PFSK-1 (cell line): ENCODE data around the gene PTGFRN.

Source experiments
- FOXP2 ChIP-seq: optimal IDR thresholded peaks from 2 replicates; pipeline ENCODE3; 2011; ENCODE audit warnings: borderline replicate concordance, control low read depth, inconsistent platforms; ENCODE audit not compliant: insufficient read depth; ENCODE audit errors: extremely low read length, extremely low read depth
- POLR2AphosphoS5 ChIP-seq: IDR thresholded peaks from 2 replicates; pipeline ENCODE4 v1.6.1; 2012; ENCODE audit warnings: low read depth, mild to moderate bottlenecking, control low read depth, low read length, moderate library complexity
- SIN3A ChIP-seq: IDR thresholded peaks from 2 replicates; pipeline ENCODE4 v1.6.1; 2012; ENCODE audit warnings: mild to moderate bottlenecking, low read length, moderate library complexity, borderline replicate concordance; ENCODE audit not compliant: insufficient read depth
- TAF1 ChIP-seq: IDR thresholded peaks from 2 replicates; pipeline ENCODE4 v1.6.1; 2012; ENCODE audit warnings: low read length, control low read depth, borderline replicate concordance; ENCODE audit not compliant: insufficient read depth
- TF ChIP-seq, protein P1 (sequence below), 2 experiments: IDR thresholded peaks; 2 replicates each; pipeline versions ENCODE4 v1.6.1 to v1.8.0; 2011 to 2012; ENCODE audit warnings: low read depth in 2 of 2, low read length in 2 of 2, control low read depth in 1 of 2, inconsistent platforms in 1 of 2, mild to moderate bottlenecking in 1 of 2, moderate library complexity in 1 of 2; ENCODE audit not compliant: insufficient read depth in 1 of 2

DNA sequence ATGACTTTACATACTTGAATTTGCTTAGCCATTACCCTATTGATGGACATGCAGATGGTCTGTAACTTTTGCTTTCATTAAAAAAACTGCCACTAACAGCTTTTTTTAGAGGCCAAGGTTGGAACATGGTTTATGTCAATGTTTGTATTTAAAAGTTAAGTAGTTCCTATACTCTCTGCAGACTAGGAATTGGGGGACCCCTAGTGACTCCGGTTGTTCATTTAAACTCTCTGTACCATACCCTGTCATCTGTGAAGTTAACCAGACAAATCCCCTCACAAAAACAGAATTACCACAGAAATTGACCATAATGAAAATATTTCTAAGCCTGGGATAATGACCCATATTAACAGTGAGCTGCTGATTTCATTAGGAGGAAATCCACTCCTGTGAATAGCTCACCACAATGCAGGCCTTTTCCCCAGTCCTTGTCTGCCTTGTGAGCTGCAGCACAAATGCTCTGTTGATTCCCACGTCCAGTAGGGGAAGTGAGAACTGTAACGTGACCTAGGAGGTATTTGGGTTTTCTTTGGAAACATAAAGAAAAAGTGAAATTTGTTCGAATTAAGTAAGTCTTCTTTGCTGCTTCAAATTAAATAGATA is 61.6 kb downstream of the PTGFRN start:
- TF ChIP-seq POLR2AphosphoS5 (no peak), TAF1 (no peak), FOXP2 (no peak), SIN3A (no peak)
- TF ChIP-seq, protein P1, sequence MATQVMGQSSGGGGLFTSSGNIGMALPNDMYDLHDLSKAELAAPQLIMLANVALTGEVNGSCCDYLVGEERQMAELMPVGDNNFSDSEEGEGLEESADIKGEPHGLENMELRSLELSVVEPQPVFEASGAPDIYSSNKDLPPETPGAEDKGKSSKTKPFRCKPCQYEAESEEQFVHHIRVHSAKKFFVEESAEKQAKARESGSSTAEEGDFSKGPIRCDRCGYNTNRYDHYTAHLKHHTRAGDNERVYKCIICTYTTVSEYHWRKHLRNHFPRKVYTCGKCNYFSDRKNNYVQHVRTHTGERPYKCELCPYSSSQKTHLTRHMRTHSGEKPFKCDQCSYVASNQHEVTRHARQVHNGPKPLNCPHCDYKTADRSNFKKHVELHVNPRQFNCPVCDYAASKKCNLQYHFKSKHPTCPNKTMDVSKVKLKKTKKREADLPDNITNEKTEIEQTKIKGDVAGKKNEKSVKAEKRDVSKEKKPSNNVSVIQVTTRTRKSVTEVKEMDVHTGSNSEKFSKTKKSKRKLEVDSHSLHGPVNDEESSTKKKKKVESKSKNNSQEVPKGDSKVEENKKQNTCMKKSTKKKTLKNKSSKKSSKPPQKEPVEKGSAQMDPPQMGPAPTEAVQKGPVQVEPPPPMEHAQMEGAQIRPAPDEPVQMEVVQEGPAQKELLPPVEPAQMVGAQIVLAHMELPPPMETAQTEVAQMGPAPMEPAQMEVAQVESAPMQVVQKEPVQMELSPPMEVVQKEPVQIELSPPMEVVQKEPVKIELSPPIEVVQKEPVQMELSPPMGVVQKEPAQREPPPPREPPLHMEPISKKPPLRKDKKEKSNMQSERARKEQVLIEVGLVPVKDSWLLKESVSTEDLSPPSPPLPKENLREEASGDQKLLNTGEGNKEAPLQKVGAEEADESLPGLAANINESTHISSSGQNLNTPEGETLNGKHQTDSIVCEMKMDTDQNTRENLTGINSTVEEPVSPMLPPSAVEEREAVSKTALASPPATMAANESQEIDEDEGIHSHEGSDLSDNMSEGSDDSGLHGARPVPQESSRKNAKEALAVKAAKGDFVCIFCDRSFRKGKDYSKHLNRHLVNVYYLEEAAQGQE (IDR thresholded peaks at IDR 0.05; ENCODE audit: insufficient read depth in 1 of 2, low read depth in 2 of 2, low read length in 2 of 2): no peak
